ENCODE results near the gene GYG2. TPM values are rescaled to one million over a fixed set of nuclear protein-coding genes. Genes with fewer than 3 reads are reported as not detected.

The GYG2 gene
- total RNA-seq, 1 donor from 2014 or later, result 44.4 TPM

DNA sequence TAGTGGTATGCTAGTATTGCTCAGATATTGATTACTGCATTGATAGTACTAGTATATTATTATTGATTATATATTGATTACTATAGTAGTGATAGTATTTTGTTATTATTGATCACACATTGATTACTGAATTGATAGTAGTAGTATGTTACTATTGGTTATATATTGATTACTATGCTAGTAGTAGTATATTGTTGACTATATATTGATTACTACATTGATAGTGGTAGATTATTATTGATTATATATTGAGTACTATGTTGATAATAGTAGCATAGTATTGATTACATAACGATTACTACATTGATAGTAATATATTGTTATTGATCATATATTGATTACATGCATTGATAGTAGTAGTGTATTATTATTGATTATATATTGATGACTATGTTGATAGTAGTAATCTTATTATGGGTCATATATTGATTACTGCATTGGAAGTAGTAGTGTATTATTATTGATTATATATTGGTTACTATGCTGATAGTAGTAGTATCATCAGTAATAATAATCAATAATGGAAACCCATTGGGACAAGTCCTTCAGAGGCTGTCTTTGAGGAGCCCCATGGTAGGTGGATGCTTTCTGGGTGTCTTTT lies 30.6 kb downstream of the GYG2 start:
- no peaks in the 10 kb centered on the region for H3K9me3 Mint-ChIP-seq
- H3K9ac ChIP-seq, result no peak overlapping the region
- H3K27ac ChIP-seq, result no peak overlapping the region
- H3K36me3 Mint-ChIP-seq, result peaks cover 52% of the 10 kb centered on the region
- H4K20me1 ChIP-seq (ENCODE audit: low read depth), result no peaks in the 10 kb centered on the region
- peaks cover 3% of the 10 kb centered on the region for H3K4me1 Mint-ChIP-seq
- H3K27me3 ChIP-seq, result no peaks in the 10 kb centered on the region
- H3K4me2 ChIP-seq, result no peak overlapping the region
- H3K4me3 ChIP-seq, result no peak overlapping the region
- no peaks in the 10 kb centered on the region for H3K4me1 ChIP-seq
- H3K27ac Mint-ChIP-seq, result no peak overlapping the region
- peaks cover 7% of the 10 kb centered on the region for H3F3A ChIP-seq (ENCODE audit: low read depth)
- H3K27me3 Mint-ChIP-seq (ENCODE audit: insufficient read depth, low read depth), result peaks cover 2% of the 10 kb centered on the region
- no peak overlapping the region for H2AFZ ChIP-seq (replicated peaks)
- no peaks in the 10 kb centered on the region for H3K9me3 ChIP-seq (ENCODE audit: low read depth)
- no peak for TF ChIP-seq EZH2phosphoT487 (IDR thresholded peaks at IDR 0.05)
- no peak for TF ChIP-seq EZH2 (IDR thresholded peaks at IDR 0.05)
- TF ChIP-seq, protein P1, sequence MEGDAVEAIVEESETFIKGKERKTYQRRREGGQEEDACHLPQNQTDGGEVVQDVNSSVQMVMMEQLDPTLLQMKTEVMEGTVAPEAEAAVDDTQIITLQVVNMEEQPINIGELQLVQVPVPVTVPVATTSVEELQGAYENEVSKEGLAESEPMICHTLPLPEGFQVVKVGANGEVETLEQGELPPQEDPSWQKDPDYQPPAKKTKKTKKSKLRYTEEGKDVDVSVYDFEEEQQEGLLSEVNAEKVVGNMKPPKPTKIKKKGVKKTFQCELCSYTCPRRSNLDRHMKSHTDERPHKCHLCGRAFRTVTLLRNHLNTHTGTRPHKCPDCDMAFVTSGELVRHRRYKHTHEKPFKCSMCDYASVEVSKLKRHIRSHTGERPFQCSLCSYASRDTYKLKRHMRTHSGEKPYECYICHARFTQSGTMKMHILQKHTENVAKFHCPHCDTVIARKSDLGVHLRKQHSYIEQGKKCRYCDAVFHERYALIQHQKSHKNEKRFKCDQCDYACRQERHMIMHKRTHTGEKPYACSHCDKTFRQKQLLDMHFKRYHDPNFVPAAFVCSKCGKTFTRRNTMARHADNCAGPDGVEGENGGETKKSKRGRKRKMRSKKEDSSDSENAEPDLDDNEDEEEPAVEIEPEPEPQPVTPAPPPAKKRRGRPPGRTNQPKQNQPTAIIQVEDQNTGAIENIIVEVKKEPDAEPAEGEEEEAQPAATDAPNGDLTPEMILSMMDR (IDR thresholded peaks at IDR 0.05), result no peak
- DNase-seq (ENCODE audit: low spot score), result no peak
- H3K79me2 ChIP-seq (ENCODE audit: low read depth), result no peaks in the 10 kb centered on the region
- H3K36me3 ChIP-seq, result no peaks in the 10 kb centered on the region
- no peak overlapping the region for H3K4me3 Mint-ChIP-seq

DNA sequence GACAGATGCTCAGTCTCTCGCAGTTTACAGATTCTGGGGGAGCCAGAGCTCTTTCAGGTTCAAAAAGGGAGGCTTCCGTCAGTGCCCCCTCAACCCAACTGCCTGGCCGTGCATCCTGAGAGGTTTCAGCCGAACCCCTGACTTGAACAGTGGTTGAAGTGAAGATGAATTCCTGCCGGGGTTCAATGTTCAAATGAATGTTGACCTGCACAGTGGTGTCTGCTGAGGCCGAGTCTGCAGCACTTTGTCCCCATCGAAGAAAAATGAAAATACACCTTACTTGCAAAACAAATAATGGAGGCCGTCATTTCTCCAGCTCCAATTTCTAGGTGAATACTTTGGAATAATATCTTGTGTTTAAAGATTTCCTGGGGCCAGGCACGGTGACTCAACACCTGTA lies 33.7 kb downstream of the GYG2 start:
- Histone ChIP-seq H3K27ac (no peak overlapping the region), H3K36me3 (no peaks in the 10 kb centered on the region), H3K79me2 (ENCODE audit: low read depth) (no peaks in the 10 kb centered on the region), H3K9ac (no peak overlapping the region), H2AFZ (replicated peaks) (no peak overlapping the region), H3K9me3 (ENCODE audit: low read depth) (no peaks in the 10 kb centered on the region), H3F3A (ENCODE audit: low read depth) (peaks cover 7% of the 10 kb centered on the region), H4K20me1 (ENCODE audit: low read depth) (no peaks in the 10 kb centered on the region), H3K4me1 (no peaks in the 10 kb centered on the region), H3K27me3 (no peaks in the 10 kb centered on the region), H3K4me2 (no peak overlapping the region), H3K4me3 (no peak overlapping the region)
- Mint-ChIP-seq H3K9me3 (no peaks in the 10 kb centered on the region), H3K4me3 (no peak overlapping the region), H3K36me3 (peaks cover 55% of the 10 kb centered on the region), H3K4me1 (peaks cover 3% of the 10 kb centered on the region), H3K27me3 (ENCODE audit: insufficient read depth, low read depth) (no peaks in the 10 kb centered on the region), H3K27ac (no peak overlapping the region)
- no peak for DNase-seq (ENCODE audit: low spot score)
- TF ChIP-seq EZH2 (IDR thresholded peaks at IDR 0.05), result no peak
- TF ChIP-seq EZH2phosphoT487 (IDR thresholded peaks at IDR 0.05), result no peak
- TF ChIP-seq, protein P1 (IDR thresholded peaks at IDR 0.05), result no peak

DNA sequence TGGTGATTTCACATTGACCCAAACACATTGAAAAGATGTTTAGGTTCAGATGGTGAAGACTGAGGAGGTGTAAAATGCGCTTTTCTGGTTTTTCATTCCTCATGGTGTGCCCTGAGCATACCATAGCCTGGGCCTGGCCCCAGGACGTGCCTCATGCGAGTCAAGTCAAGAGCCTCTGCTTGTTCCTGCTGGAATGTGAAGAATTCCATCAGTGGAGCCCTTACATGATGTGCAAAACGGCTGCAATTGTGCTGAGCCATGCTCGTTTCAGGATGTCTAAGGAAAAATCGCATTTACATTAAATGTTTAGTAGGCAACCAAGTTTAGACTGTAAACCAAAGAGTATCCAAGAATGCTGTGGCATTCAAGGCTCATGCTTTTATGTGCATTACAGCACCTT lies 34.9 kb downstream of the GYG2 start:
- Histone ChIP-seq H3K27ac (no peak overlapping the region), H4K20me1 (ENCODE audit: low read depth) (no peaks in the 10 kb centered on the region), H3K36me3 (no peaks in the 10 kb centered on the region), H3K27me3 (no peaks in the 10 kb centered on the region), H3K4me1 (no peaks in the 10 kb centered on the region), H3K9ac (no peak overlapping the region), H3K4me2 (no peak overlapping the region), H3K79me2 (ENCODE audit: low read depth) (no peaks in the 10 kb centered on the region), H3K4me3 (no peak overlapping the region), H2AFZ (replicated peaks) (no peak overlapping the region), H3F3A (ENCODE audit: low read depth) (peaks cover 3% of the 10 kb centered on the region), H3K9me3 (ENCODE audit: low read depth) (no peaks in the 10 kb centered on the region)
- no peak overlapping the region for H3K4me3 Mint-ChIP-seq
- peaks cover 3% of the 10 kb centered on the region for H3K4me1 Mint-ChIP-seq
- no peak overlapping the region for H3K27ac Mint-ChIP-seq
- DNase-seq (ENCODE audit: low spot score), result peak; percentile 16
- no peak for TF ChIP-seq EZH2phosphoT487 (IDR thresholded peaks at IDR 0.05)
- TF ChIP-seq EZH2 (IDR thresholded peaks at IDR 0.05), result no peak
- TF ChIP-seq, protein P1 (IDR thresholded peaks at IDR 0.05), result no peak
- H3K9me3 Mint-ChIP-seq, result no peaks in the 10 kb centered on the region
- H3K27me3 Mint-ChIP-seq (ENCODE audit: insufficient read depth, low read depth), result peaks cover 2% of the 10 kb centered on the region
- H3K36me3 Mint-ChIP-seq, result peaks cover 50% of the 10 kb centered on the region

All from neural progenitor cell (in vitro differentiated cells).